ENCODE results near the gene AEBP1.

DNA sequence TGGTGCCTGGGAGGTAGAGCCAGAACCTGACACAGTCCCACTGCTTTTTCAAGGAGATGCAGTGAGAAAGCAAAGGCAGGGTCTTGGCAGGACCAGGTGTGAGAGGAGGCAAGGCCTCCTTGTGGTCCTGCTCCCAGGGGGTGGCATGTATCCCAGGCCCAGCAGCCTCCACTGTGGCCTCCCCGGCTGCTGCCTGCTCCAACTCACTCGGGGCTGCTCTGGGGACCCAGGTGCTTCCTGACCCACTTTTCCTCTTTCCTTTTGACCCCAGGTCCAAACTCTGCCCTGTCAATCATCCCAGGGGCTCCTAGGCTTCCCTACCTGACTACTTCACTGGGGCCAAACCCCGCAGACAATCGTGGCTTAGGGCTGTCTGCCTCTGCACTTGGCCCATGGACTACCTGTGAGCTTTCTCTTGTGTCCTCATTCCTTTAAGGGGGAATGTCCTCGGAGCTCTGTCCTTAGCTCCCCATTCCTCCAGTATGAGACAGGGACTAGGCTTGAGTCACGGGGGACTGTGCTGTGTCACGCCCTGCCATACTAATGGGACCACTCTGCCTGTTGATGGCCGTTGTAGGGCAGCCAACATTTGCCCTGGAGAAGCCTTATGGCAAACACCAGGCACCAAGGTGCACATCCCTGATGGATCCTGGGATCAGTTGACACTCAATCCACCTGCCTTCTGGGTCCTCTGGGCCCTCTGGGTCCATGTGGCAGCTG is 1.1 kb upstream of the AEBP1 start:
- TF ChIP-seq POLR2AphosphoS5 (IDR thresholded peaks at IDR 0.05; ENCODE audit: borderline replicate concordance, low read depth, low read length) (no peak), EZH2 (IDR thresholded peaks at IDR 0.05) (no peak)
